K562 (cell line): ENCODE results near the gene ZFYVE28. TPM values are rescaled to one million over a fixed set of nuclear protein-coding genes. Genes with fewer than 3 reads are reported as not detected.

Experiments used
- ARID2 ChIP-seq: fragments of 450-650 bp; IDR thresholded peaks from 2 replicates; pipeline ENCODE4 v1.6.1; 2017; ENCODE audit warnings: antibody characterized with exemption, mild to moderate bottlenecking
- BCOR ChIP-seq: fragments of 450-650 bp; IDR thresholded peaks from 2 replicates; pipeline ENCODE4 v1.6.1; 2016
- CAMTA2 ChIP-seq: fragments of 250-450 bp; sonication (Bioruptor Pico); conservative IDR thresholded peaks from 2 replicates; pipeline ENCODE4 v1.5.1; 2022
- CBFB ChIP-seq: sonication (generic); formaldehyde crosslinking; IDR thresholded peaks from 2 replicates; pipeline ENCODE4 v1.4.0; 2020; ENCODE audit warnings: mild to moderate bottlenecking, missing genetic modification reagents
- CBX3 ChIP-seq, 2 experiments: IDR thresholded peaks; 1 replicate in 1 of 2; 2 replicates in 1 of 2; pipeline ENCODE4 v1.6.1; 2012; ENCODE audit warnings: inconsistent platforms in 2 of 2, low read length in 2 of 2, borderline replicate concordance in 1 of 2, control low read depth in 1 of 2
- CHD4 ChIP-seq: fragments of 200-600 bp; sonication (generic); IDR thresholded peaks from 3 replicates; pipeline ENCODE4 v1.6.1; 2012; ENCODE audit warnings: low read depth, mild to moderate bottlenecking, mixed read lengths, low read length, inconsistent platforms; ENCODE audit not compliant: insufficient read depth, insufficient replicate concordance, poor library complexity, severe bottlenecking
- CTBP1 ChIP-seq: fragments of 450-650 bp; IDR thresholded peaks from 2 replicates; pipeline ENCODE4 v1.6.1; 2016; ENCODE audit warnings: borderline replicate concordance
- FOSL1 ChIP-seq: fragments of 200-800 bp; sonication (Bioruptor generic); conservative IDR thresholded peaks from 2 replicates; pipeline ENCODE4 v1.6.1; 2016; ENCODE audit warnings: missing genetic modification characterization, missing compliant biosample characterization
- GABPB2 ChIP-seq: fragments of 250-450 bp; sonication (Bioruptor Pico); conservative IDR thresholded peaks from 2 replicates; pipeline ENCODE4 v1.5.1; 2021; ENCODE audit warnings: mild to moderate bottlenecking
- GTF2A2 ChIP-seq: IDR thresholded peaks from 2 replicates; pipeline ENCODE4 v1.6.1; 2016; ENCODE audit warnings: mild to moderate bottlenecking, missing genetic modification characterization, missing compliant biosample characterization
- HDGF ChIP-seq: fragments of 450-650 bp; IDR thresholded peaks from 2 replicates; pipeline ENCODE4 v1.6.1; 2016
- HNRNPK ChIP-seq: fragments of 200-400 bp; formaldehyde crosslinking; IDR thresholded peaks from one replicate; pipeline ENCODE4 v1.6.1; 2018; ENCODE audit warnings: mild to moderate bottlenecking, low read depth, low read length; ENCODE audit not compliant: poor library complexity, severe bottlenecking
- ILF3 ChIP-seq: fragments of 450-650 bp; IDR thresholded peaks from 2 replicates; pipeline ENCODE4 v1.6.1; 2018; ENCODE audit warnings: antibody characterized with exemption, mild to moderate bottlenecking, moderate library complexity, borderline replicate concordance
- JUNB ChIP-seq: fragments of 450-650 bp; formaldehyde crosslinking; conservative IDR thresholded peaks from 2 replicates; pipeline ENCODE4 v1.4.0; 2020; ENCODE audit warnings: mild to moderate bottlenecking
- KAT2B ChIP-seq: IDR thresholded peaks from one replicate; pipeline ENCODE4 v1.6.1; 2012; ENCODE audit warnings: low read depth, mild to moderate bottlenecking, control low read depth, inconsistent platforms, low read length, moderate library complexity
- KDM5B ChIP-seq: fragments of 200-600 bp; sonication (generic); IDR thresholded peaks from 2 replicates; pipeline ENCODE4 v1.6.1; 2012; ENCODE audit warnings: low read depth, mild to moderate bottlenecking, moderate library complexity, low read length, control low read depth, inconsistent platforms; ENCODE audit not compliant: insufficient replicate concordance
- KLF16 ChIP-seq: IDR thresholded peaks from 2 replicates; pipeline ENCODE4 v1.6.1; 2016; ENCODE audit warnings: antibody characterized with exemption
- L3MBTL2 ChIP-seq: fragments of 450-650 bp; IDR thresholded peaks from 2 replicates; pipeline ENCODE4 v1.6.1; 2016; ENCODE audit warnings: mild to moderate bottlenecking, moderate library complexity
- LEF1 ChIP-seq: fragments of 450-650 bp; IDR thresholded peaks from 2 replicates; pipeline ENCODE4 v1.6.1; 2016; ENCODE audit warnings: mild to moderate bottlenecking
- MCM2 ChIP-seq: fragments of 450-650 bp; IDR thresholded peaks from 2 replicates; pipeline ENCODE4 v1.6.1; 2017; ENCODE audit warnings: low read depth, mild to moderate bottlenecking
- NCOR1 ChIP-seq: fragments of 450-650 bp; IDR thresholded peaks from 2 replicates; pipeline ENCODE4 v1.6.1; 2016; ENCODE audit warnings: mild to moderate bottlenecking, moderate library complexity
- RAD21 ChIP-seq, 2 experiments: fragments of 250-450 bp in 1 of 2; fragments of 450-650 bp in 1 of 2; sonication (Bioruptor Pico) in 1 of 2; formaldehyde crosslinking in 1 of 2; IDR thresholded peaks in 1 of 2; conservative IDR thresholded peaks in 1 of 2; 2 replicates each; pipeline versions ENCODE4 v1.4.0 to v1.8.0; 2020 to 2022; ENCODE audit warnings: mild to moderate bottlenecking in 2 of 2, moderate library complexity in 1 of 2
- RB1 ChIP-seq: fragments of 450-650 bp; IDR thresholded peaks from 2 replicates; pipeline ENCODE4 v1.6.1; 2017; ENCODE audit warnings: low read depth, mild to moderate bottlenecking
- SMC3 ChIP-seq: conservative IDR thresholded peaks from 2 replicates; pipeline ENCODE4 v1.6.1; 2011; ENCODE audit warnings: low read depth, low read length, improper control_type of control experiment; ENCODE audit not compliant: insufficient read depth
- SREBF1 ChIP-seq: fragments of 150-350 bp; IDR thresholded peaks from 2 replicates; pipeline ENCODE4 v1.6.1; 2014; ENCODE audit warnings: antibody characterized with exemption, low read depth, low read length, borderline replicate concordance
- TGIF2 ChIP-seq: sonication (generic); formaldehyde crosslinking; IDR thresholded peaks from 2 replicates; pipeline ENCODE4 v1.8.1; 2022; ENCODE audit warnings: mild to moderate bottlenecking, missing genetic modification reagents, moderate library complexity
- TOE1 ChIP-seq, 2 experiments: fragments of 450-650 bp in 1 of 2; sonication (generic) in 1 of 2; formaldehyde crosslinking in 1 of 2; IDR thresholded peaks; 2 replicates each; pipeline versions ENCODE4 v1.7.1 to v1.8.0; 2016 to 2022; ENCODE audit warnings: borderline replicate concordance in 2 of 2, mild to moderate bottlenecking in 2 of 2, antibody characterized with exemption in 1 of 2, inconsistent platforms in 1 of 2, low read depth in 1 of 2, missing genetic modification reagents in 1 of 2, moderate library complexity in 1 of 2
- ZNF175 ChIP-seq: fragments of 200-800 bp; sonication (Bioruptor generic); IDR thresholded peaks from 2 replicates; pipeline ENCODE4 v1.6.1; 2016; ENCODE audit warnings: low read depth, mild to moderate bottlenecking, missing genetic modification characterization, missing compliant biosample characterization
- ZNF3 ChIP-seq: fragments of 250-450 bp; sonication (Bioruptor Pico); IDR thresholded peaks from 2 replicates; pipeline ENCODE4 v1.5.0; 2021; ENCODE audit warnings: mild to moderate bottlenecking, moderate library complexity
- ZNF79 ChIP-seq: fragments of 250-450 bp; sonication (Bioruptor Pico); IDR thresholded peaks from 2 replicates; pipeline ENCODE4 v1.4.0; 2020; ENCODE audit warnings: low read depth, mild to moderate bottlenecking, moderate library complexity
- polyA plus RNA-seq, 8 experiments: library from polyadenylated mRNA; depleted of rRNA in 4 of 8; stranded (reverse) in 5 of 8; unstranded in 3 of 8; fragments of >200 nt; fragmentation: Nextera tagmentation in 2 of 8; fragmentation: Illumina TruSeq in 1 of 8; extraction: Ambion mirVana in 2 of 8; extraction: Trizol in 1 of 8; gene quantifications; 2 replicates each; pipeline versions ENCODE4 v1.2.1 to v1.2.3, GENCODE V29; 2011 to 2014; ENCODE audit warnings: inconsistent platforms in 1 of 8, missing spikeins in 1 of 8
- total RNA-seq, 7 experiments: library from RNA; depleted of rRNA in 6 of 7; stranded (reverse); fragments of >200 nt in 6 of 7; fragmentation: Illumina TruSeq in 2 of 7; extraction: Trizol in 2 of 7; gene quantifications; 2 replicates each; pipeline versions ENCODE4 v1.2.1 to v1.2.3, GENCODE V29; 2011 to 2021; ENCODE audit warnings: low replicate concordance in 1 of 7
- TF ChIP-seq, protein P1 (sequence below): fragments of 250-450 bp; sonication (Bioruptor Pico); IDR thresholded peaks from 2 replicates; pipeline ENCODE4 v1.4.0; 2020

Gene ZFYVE28
- total and polyA plus RNA-seq, 9 of the 15 experiments (the other 6 are each of a cell fraction or from before 2014, with no cell fraction given), result 1.3 to 24.8 (median 8.9) TPM

DNA sequence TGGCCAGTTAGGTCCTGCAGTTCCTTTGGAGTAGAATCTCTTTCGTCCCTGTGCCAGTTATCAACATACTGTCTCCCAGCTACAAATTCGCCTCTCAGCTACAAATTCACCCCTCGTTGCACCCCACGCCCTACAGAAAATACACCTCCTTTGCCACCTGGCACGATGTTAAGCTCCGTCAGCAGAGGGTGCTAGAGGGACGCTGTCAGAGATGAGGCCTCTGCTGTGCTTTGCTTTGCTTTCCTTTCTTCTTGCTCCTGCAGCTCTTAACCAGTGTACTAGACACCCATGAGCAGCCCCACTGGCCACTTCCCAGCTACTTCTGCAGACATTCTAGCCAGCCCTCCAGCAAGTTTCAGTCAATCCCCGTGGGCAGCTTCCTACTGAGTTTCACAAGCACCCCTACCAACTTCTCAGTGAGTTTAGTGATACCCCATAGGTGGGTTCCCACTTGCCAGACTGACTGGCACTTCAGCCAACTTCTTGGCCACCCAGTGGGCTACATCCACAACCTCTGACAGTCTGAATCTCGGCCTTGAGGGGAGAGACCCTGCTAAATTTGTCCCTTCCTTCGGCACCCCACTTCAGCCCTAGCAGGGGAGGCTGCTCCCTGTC, 198.3 kb downstream of the ZFYVE28 start (continued):
- TF ChIP-seq SREBF1, result no peak
- TF ChIP-seq CTBP1, result peak; percentile 37; the same call in 1 of the 2 replicates
- no peak for TF ChIP-seq L3MBTL2
- TF ChIP-seq GABPB2 (CRISPR knock-in tag), result no peak
- no peak for TF ChIP-seq HNRNPK
- TF ChIP-seq NCOR1, result no peak
- no peak for TF ChIP-seq TGIF2 (CRISPR knock-in tag)
- 0 out of 2 replicates have a peak, but pooled peaks have one; percentile 45 for TF ChIP-seq RB1
- TF ChIP-seq KAT2B, result no peak
- TF ChIP-seq CBFB, result no peak
- no peak for TF ChIP-seq CAMTA2 (CRISPR knock-in tag)
- TF ChIP-seq FOSL1 (tag), result no peak
- TF ChIP-seq ILF3, result no peak
- TF ChIP-seq ZNF79, result no peak
- no peak for TF ChIP-seq MCM2
- TF ChIP-seq BCOR, result no peak
- TF ChIP-seq, protein P1, sequence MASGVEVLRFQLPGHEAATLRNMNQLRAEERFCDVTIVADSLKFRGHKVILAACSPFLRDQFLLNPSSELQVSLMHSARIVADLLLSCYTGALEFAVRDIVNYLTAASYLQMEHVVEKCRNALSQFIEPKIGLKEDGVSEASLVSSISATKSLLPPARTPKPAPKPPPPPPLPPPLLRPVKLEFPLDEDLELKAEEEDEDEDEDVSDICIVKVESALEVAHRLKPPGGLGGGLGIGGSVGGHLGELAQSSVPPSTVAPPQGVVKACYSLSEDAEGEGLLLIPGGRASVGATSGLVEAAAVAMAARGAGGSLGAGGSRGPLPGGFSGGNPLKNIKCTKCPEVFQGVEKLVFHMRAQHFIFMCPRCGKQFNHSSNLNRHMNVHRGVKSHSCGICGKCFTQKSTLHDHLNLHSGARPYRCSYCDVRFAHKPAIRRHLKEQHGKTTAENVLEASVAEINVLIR, result no peak
- TF ChIP-seq KDM5B, result no peak
- TF ChIP-seq KLF16, result no peak; the same call in 1 of the 2 replicates
- TF ChIP-seq JUNB (CRISPR knock-in tag), result no peak
- peak; percentile 78 to 93 for TF ChIP-seq RAD21 (CRISPR knock-in tag; conservative IDR thresholded peaks at IDR 0.05 in 1 of 2, IDR thresholded peaks at IDR 0.05 in 1 of 2)
- TF ChIP-seq ZNF3 (CRISPR knock-in tag), result no peak
- TF ChIP-seq LEF1, result no peak
- TF ChIP-seq SMC3, result peak; percentile 94
- TF ChIP-seq CHD4, result no peak
- no peak for TF ChIP-seq CBX3 (IDR thresholded peaks at IDR 0.05; ENCODE audit: borderline replicate concordance in 1 of 2, low read length in 2 of 2)
- TF ChIP-seq ARID2, result peak; percentile 89; the same call in 1 of the 2 replicates
- 0 out of 2 replicates have a peak, but pooled peaks have one; percentile 43 for TF ChIP-seq HDGF
- no peak for TF ChIP-seq ZNF175 (CRISPR knock-in tag)
- TF ChIP-seq GTF2A2 (tag), result no peak
- no peak for TF ChIP-seq TOE1 (IDR thresholded peaks at IDR 0.05; ENCODE audit: borderline replicate concordance)
- TF ChIP-seq TOE1 (CRISPR knock-in tag; IDR thresholded peaks at IDR 0.05; ENCODE audit: borderline replicate concordance, low read depth), result no peak
